Measurements from ENCODE around the gene PPP4R3A. TPM values are rescaled to one million over a fixed set of nuclear protein-coding genes. Genes with fewer than 3 reads are reported as not detected.
"Not testable (repeated sequence)": the region's sequence is repeated elsewhere in the genome, so short reads cannot be mapped to it uniquely, and the experiment has no call there.

PPP4R3A gene
- total and polyA plus RNA-seq, 10 of the 15 experiments (the other 5 are each of a cell fraction or from before 2014, with no cell fraction given): 19.4 to 97.8 (median 62.9) TPM

- H3K4me3 ChIP-seq: no peak overlapping the region
- no peaks in the 10 kb centered on the region for H3K36me3 ChIP-seq (ENCODE audit: control insufficient read depth in 2 of 2, insufficient read depth in 2 of 2, low read length in 1 of 2)
- ATAC-seq (no peak), DNase-seq (ENCODE audit: low read depth, low spot score) (no peak), FAIRE-seq (no peak)
- H3K79me2 ChIP-seq (ENCODE audit: control insufficient read depth, insufficient read depth, low read length): no peaks in the 10 kb centered on the region
- BruUV-seq (replicated peaks): no TSS peak
- no peaks in the 10 kb centered on the region for H3K4me1 ChIP-seq (ENCODE audit: control insufficient read depth, insufficient read depth, low read length)
- no peak overlapping the region for H2AFZ ChIP-seq (ENCODE audit: control insufficient read depth, low read depth, low read length)
- POLR2A ChIA-PET: no interaction called here
- in situ Hi-C loops (cut with MboI) (no loop called here), intact Hi-C loops (cut with micrococcal nuclease; ENCODE audit: unreplicated experiment) (no loop called here)
- no peak overlapping the region for H3K27ac ChIP-seq (ENCODE audit: control insufficient read depth, insufficient read depth)
- no peak overlapping the region for H3K4me2 ChIP-seq (ENCODE audit: control insufficient read depth, insufficient read depth)
- H3K9me3 ChIP-seq (replicated peaks; ENCODE audit: control insufficient read depth, insufficient read depth, low read length): no peaks in the 10 kb centered on the region; the same call in 2 of the 3 replicates
- no peaks in the 10 kb centered on the region for H4K20me1 ChIP-seq (ENCODE audit: control insufficient read depth, insufficient read depth)
- SMC1A ChIA-PET (ENCODE audit: uncharacterized antibody, unreplicated experiment): interaction anchor here (0.9 kb wide), 1 partner anchor 18 kb away, joined by 3 read pairs; no protein-coding TSS in a partner anchor
- H3K27me3 ChIP-seq (replicated peaks in 1 of 2; ENCODE audit: control insufficient read depth in 2 of 2, insufficient read depth in 2 of 2, low read length in 1 of 2): no peaks in the 10 kb centered on the region
- TF ChIP-seq SP1 (IDR thresholded peaks at IDR 0.05; ENCODE audit: low read depth, low read length): no peak
- H3K9ac ChIP-seq (ENCODE audit: control insufficient read depth, insufficient read depth, low read length): no peak overlapping the region
- RAD21 ChIA-PET (ENCODE audit: unreplicated experiment): no interaction called here
- CTCF ChIA-PET: interaction anchor here (2.3 kb wide), 1 partner anchor 262 kb away, joined by 5 read pairs; no protein-coding TSS in a partner anchor
These were observed 71.3 kb downstream of the PPP4R3A start for GRCh38 chr14:91438845-91439244.

- H3K4me2 ChIP-seq (ENCODE audit: control insufficient read depth, insufficient read depth); H2AFZ ChIP-seq (ENCODE audit: control insufficient read depth, low read depth, low read length); H3K27me3 ChIP-seq (replicated peaks in 1 of 2; ENCODE audit: control insufficient read depth in 2 of 2, insufficient read depth in 2 of 2, low read length in 1 of 2); H3K4me1 ChIP-seq (ENCODE audit: control insufficient read depth, insufficient read depth, low read length); H3K9me3 ChIP-seq (replicated peaks; ENCODE audit: control insufficient read depth, insufficient read depth, low read length); H4K20me1 ChIP-seq (ENCODE audit: control insufficient read depth, insufficient read depth); BruUV-seq (replicated peaks); SMC1A ChIA-PET (ENCODE audit: uncharacterized antibody, unreplicated experiment); H3K4me3 ChIP-seq; ATAC-seq; POLR2A ChIA-PET; H3K9ac ChIP-seq (ENCODE audit: control insufficient read depth, insufficient read depth, low read length); RAD21 ChIA-PET (ENCODE audit: unreplicated experiment); DNase-seq (ENCODE audit: low read depth, low spot score); intact Hi-C loops (cut with micrococcal nuclease; ENCODE audit: unreplicated experiment); FAIRE-seq; H3K27ac ChIP-seq (ENCODE audit: control insufficient read depth, insufficient read depth); in situ Hi-C loops (cut with MboI); H3K79me2 ChIP-seq (ENCODE audit: control insufficient read depth, insufficient read depth, low read length); H3K36me3 ChIP-seq (ENCODE audit: control insufficient read depth in 2 of 2, insufficient read depth in 2 of 2, low read length in 1 of 2); CTCF ChIA-PET: not testable (repeated sequence)
- 74% methylated on average over 16 of the region's 16 CpGs for WGBS (ENCODE audit: insufficient coverage, insufficient replicate concordance, low lambda C conversion rate, missing lambda C conversion rate)
These were observed 73.8 kb downstream of the PPP4R3A start for GRCh38 chr14:91436266-91436665.

All from GM12878 (cell line).